Ascending aorta (tissue), 2 donors: ENCODE results near the gene RAD23A. TPM values are rescaled to one million over a fixed set of nuclear protein-coding genes. Genes with fewer than 3 reads are reported as not detected.
A peak's percentile ranks its signal among the peaks of the same experiment; 100 is the strongest.

ENCODE experiments used
- DNase-seq, 2 donors: peaks; one replicate each; pipeline ENCODE4 v3.0.0-alpha.2; 2019; ENCODE audit warnings: low spot score in 2 of 2
- H3K27ac ChIP-seq, 2 donors: fragments of 200-600 bp; sonication (generic); one replicate each; pipeline ENCODE4 v1.5.1; 2016 to 2017; ENCODE audit warnings: mild to moderate bottlenecking in 1 of 2
- H3K27me3 ChIP-seq: fragments of 200-600 bp; sonication (generic); one replicate; pipeline ENCODE4 v1.5.1; 2017
- H3K36me3 ChIP-seq, 2 donors: fragments of 200-600 bp; sonication (generic); one replicate each; pipeline ENCODE4 v1.5.1; 2016
- H3K4me1 ChIP-seq, 2 donors: fragments of 200-600 bp; sonication (generic); one replicate each; pipeline ENCODE4 v1.5.1; 2016 to 2017; ENCODE audit warnings: mild to moderate bottlenecking in 1 of 2
- H3K4me3 ChIP-seq, 2 donors: fragments of 200-600 bp; sonication (generic); one replicate each; pipeline ENCODE4 v1.5.1; 2016 to 2017; ENCODE audit warnings: mild to moderate bottlenecking in 1 of 2
- H3K9me3 ChIP-seq, 2 donors: fragments of 200-600 bp; sonication (generic); one replicate each; pipeline ENCODE4 v1.5.1; 2016
- intact Hi-C: fragments of 100-400 bp; cut with DNase I; formaldehyde crosslinking; loops from one replicate; pipeline ENCODE4 v1.15.1; 2023
- total RNA-seq: library from RNA; depleted of rRNA; stranded (reverse); fragments of >200 nt; gene quantifications from one replicate; pipeline ENCODE4 v1.1.0, GENCODE V29; 2016
- TF ChIP-seq, protein P1 (sequence below), 3 experiments: fragments of 200-600 bp in 2 of 3; fragments of 450-650 bp in 1 of 3; sonication (generic) in 2 of 3; IDR thresholded peaks; one replicate each; pipeline ENCODE4 v1.5.1; 2016 to 2019; ENCODE audit warnings: antibody characterized with exemption in 3 of 3, mild to moderate bottlenecking in 1 of 3, moderate library complexity in 1 of 3

The RAD23A gene
- total RNA-seq, 1 donor from 2014 or later: 146 TPM

DNA sequence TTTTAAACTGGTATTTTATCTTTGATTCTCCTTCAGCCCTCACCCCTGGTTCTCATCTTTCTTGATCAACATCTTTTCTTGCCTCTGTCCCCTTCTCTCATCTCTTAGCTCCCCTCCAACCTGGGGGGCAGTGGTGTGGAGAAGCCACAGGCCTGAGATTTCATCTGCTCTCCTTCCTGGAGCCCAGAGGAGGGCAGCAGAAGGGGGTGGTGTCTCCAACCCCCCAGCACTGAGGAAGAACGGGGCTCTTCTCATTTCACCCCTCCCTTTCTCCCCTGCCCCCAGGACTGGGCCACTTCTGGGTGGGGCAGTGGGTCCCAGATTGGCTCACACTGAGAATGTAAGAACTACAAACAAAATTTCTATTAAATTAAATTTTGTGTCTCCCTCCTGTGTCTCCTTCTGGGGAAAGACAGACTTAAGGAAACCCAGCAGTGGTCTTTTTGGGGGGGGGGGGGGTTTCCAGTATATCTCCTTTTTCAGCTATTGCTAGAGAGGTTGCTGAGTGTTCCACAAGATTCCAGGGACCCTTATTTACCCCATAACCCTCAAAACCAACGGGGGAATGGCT, 1.5 kb upstream of the RAD23A start:
- Histone ChIP-seq H3K27me3 (no peaks in the 10 kb centered on the region), H3K9me3 (no peaks in the 10 kb centered on the region), H3K27ac (peak overlapping the region; percentile 96 to 99), H3K36me3 (peaks cover 61 to 70% of the 10 kb centered on the region in 2 donors), H3K4me3 (no peak overlapping the region), H3K4me1 (peaks cover 22 to 42% of the 10 kb centered on the region in 2 donors)
- intact Hi-C loops: no loop called here
- DNase-seq: no peak
- TF ChIP-seq, protein P1, sequence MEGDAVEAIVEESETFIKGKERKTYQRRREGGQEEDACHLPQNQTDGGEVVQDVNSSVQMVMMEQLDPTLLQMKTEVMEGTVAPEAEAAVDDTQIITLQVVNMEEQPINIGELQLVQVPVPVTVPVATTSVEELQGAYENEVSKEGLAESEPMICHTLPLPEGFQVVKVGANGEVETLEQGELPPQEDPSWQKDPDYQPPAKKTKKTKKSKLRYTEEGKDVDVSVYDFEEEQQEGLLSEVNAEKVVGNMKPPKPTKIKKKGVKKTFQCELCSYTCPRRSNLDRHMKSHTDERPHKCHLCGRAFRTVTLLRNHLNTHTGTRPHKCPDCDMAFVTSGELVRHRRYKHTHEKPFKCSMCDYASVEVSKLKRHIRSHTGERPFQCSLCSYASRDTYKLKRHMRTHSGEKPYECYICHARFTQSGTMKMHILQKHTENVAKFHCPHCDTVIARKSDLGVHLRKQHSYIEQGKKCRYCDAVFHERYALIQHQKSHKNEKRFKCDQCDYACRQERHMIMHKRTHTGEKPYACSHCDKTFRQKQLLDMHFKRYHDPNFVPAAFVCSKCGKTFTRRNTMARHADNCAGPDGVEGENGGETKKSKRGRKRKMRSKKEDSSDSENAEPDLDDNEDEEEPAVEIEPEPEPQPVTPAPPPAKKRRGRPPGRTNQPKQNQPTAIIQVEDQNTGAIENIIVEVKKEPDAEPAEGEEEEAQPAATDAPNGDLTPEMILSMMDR (IDR thresholded peaks at IDR 0.05): no peak

DNA sequence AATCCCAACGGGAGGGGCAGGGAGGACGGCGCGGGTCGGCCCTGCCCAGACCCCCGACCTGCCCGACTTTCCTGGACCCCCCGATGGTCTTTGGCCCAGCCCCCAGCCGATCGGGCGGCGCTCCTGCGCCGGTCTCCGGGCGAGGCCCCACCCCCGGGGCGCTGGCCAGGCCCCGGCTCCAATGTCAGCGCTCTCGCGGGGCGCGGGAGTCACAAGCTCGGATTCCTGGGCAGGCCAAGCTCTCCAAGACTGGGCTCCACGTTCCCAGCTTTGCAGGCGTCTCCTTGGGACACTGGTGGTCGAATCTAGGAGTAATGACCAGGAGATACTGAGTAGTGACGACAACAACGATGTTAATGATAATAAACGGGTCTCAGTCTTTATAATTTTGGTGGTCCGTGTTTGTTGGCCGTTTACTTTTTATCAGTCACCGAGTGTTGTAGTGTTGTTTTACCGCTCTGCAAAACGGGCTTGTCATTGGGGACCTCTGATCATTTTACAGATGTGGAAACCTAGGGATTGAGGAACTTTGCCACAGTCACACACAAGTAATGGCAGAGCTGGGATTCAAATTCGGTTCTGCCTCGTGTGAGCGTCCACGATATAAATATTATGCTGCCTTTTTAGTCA, 545 bp downstream of the RAD23A start:
- peak in 1 of 2 donors; percentile 83 for DNase-seq
- peaks cover 66 to 72% of the 10 kb centered on the region in 2 donors for H3K36me3 ChIP-seq
- H3K9me3 ChIP-seq: no peaks in the 10 kb centered on the region
- intact Hi-C loops: loop anchor here (5.0 kb wide), 1 partner anchor 154 kb away; the partner anchor contains the start of gene JUNB
- H3K4me1 ChIP-seq: peaks cover 6 to 24% of the 10 kb centered on the region in 2 donors
- TF ChIP-seq, protein P1 (IDR thresholded peaks at IDR 0.05): no peak
- H3K27ac ChIP-seq: peak overlapping the region; percentile 96 to 99
- no peaks in the 10 kb centered on the region for H3K27me3 ChIP-seq
- peak overlapping the region; percentile 97 to 100 for H3K4me3 ChIP-seq

DNA sequence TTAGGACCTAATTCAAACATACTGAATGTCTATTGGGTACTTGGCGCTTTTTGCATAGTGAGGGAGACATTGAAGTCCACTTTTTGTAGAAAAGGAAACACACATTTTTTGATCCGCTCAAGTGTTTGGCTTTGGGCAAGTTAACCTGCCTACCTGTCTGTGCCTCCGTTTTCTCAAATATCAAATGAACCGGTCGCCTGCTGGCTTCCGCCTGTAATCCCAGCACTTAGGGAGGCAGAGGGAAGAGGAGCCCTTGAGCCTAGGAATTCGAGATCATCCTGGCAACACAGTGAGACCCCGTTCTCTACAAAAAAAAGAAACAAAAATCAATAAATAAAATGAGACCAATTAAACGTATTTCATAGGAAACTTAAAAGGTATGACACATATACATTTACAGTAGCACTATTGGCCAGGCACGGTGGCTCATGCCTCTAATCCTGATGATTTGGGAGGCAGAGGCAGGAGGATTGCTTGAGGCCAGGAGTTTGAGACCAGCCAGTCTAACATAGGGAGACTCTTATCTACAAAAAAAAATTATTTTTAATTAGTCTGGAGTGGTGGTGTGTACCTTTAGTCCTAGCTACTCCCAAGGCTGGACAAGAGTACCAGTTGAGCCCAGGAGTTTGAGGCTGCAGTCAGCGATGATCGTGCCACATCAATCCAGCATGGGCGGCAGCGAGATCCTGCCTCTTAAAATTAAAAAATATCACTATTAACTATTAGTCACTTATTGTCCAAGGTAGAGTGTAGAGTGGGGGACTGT, 1.3 kb downstream of the RAD23A start:
- no peaks in the 10 kb centered on the region for H3K9me3 ChIP-seq
- H3K36me3 ChIP-seq: peaks cover 66 to 72% of the 10 kb centered on the region in 2 donors
- no peak for DNase-seq
- TF ChIP-seq, protein P1 (IDR thresholded peaks at IDR 0.05): no peak
- peaks cover 6 to 22% of the 10 kb centered on the region in 2 donors for H3K4me1 ChIP-seq
- peak overlapping the region; percentile 96 to 99 for H3K27ac ChIP-seq
- intact Hi-C loops: loop anchor here (5.0 kb wide), 1 partner anchor 155 kb away; the partner anchor contains the start of gene JUNB
- no peaks in the 10 kb centered on the region for H3K27me3 ChIP-seq
- H3K4me3 ChIP-seq: peak overlapping the region; percentile 97 to 100

DNA sequence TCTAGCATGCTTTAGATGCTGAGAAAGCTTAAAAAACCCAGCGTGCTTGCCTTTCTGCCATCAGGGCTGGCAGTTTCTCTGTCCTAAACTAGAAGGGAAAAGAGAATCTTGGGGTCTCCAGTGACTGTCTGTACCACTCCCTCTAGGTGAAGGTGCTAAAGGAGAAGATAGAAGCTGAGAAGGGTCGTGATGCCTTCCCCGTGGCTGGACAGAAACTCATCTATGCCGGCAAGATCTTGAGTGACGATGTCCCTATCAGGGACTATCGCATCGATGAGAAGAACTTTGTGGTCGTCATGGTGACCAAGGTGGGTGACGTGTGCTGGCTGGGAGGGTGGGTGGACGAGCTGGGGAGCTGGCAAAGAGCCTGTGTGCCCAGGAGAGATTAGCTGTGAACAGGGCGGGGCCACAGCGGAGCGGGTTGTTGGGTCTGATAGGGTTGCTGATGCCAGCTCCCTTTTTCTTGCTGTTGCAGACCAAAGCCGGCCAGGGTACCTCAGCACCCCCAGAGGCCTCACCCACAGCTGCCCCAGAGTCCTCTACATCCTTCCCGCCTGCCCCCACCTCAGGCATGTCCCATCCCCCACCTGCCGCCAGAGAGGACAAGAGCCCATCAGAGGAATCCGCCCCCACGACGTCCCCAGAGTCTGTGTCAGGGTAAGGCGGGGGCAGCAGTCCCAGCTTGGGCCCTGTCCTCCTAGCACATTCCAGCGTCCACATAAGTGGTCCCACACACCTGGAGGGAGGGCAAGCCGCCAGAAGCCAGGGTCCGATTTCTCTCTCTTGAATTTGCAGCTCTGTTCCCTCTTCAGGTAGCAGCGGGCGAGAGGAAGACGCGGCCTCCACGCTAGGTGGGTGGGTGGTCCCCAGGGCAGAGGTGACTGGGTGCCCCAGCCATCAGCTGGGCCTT, 2.3 kb downstream of the RAD23A start:
- Histone ChIP-seq H3K4me3 (no peak overlapping the region), H3K4me1 (peaks cover 14 to 27% of the 10 kb centered on the region in 2 donors), H3K36me3 (peaks cover 69 to 72% of the 10 kb centered on the region in 2 donors), H3K27ac (peak overlapping the region in 1 of 2 donors; percentile 31), H3K9me3 (no peaks in the 10 kb centered on the region), H3K27me3 (no peaks in the 10 kb centered on the region)
- DNase-seq: no peak
- intact Hi-C loops: loop anchor here (5.0 kb wide), 1 partner anchor 156 kb away; the partner anchor contains the start of gene JUNB
- TF ChIP-seq, protein P1 (IDR thresholded peaks at IDR 0.05): no peak
